ENCODE data around the gene MAP4. TPM values are rescaled to one million over a fixed set of nuclear protein-coding genes. Genes with fewer than 3 reads are reported as not detected.

MAP4 gene
- total and polyA plus RNA-seq, 8 donors, result 34.5 to 127 (median 72.2) TPM

GRCh38 chr3:47871389-47871788, 144.8 kb downstream of the MAP4 start:
- no peaks in the 10 kb centered on the region for H3K9me3 ChIP-seq
- H3K27me3 ChIP-seq, result no peaks in the 10 kb centered on the region
- TF ChIP-seq CTCF (IDR thresholded peaks at IDR 0.05), result no peak
- no peak overlapping the region for H3K27ac ChIP-seq
- H3K36me3 ChIP-seq, result peaks cover 3 to 55% (median 34%) of the 10 kb centered on the region in 3 donors
- DNase-seq (no peak), ATAC-seq (no peak), FAIRE-seq (no peak)
- H3K4me1 ChIP-seq, result peaks cover 0 to 6% (median 0%) of the 10 kb centered on the region in 3 donors
- intact Hi-C loops (cut with DNase I), result no loop called here
- 80 to 85% methylated on average over 2 of the region's 2 CpGs for WGBS, 2 donors
- H3K4me3 ChIP-seq, result no peak overlapping the region

GRCh38 chr3:47870702-47871260, 145.4 kb downstream of the MAP4 start:
- Histone ChIP-seq H3K4me3 (no peak overlapping the region), H3K36me3 (peaks cover 3 to 56% (median 34%) of the 10 kb centered on the region in 3 donors), H3K9me3 (no peaks in the 10 kb centered on the region), H3K4me1 (peaks cover 0 to 6% (median 0%) of the 10 kb centered on the region in 3 donors), H3K27ac (no peak overlapping the region), H3K27me3 (no peaks in the 10 kb centered on the region)
- intact Hi-C loops (cut with DNase I), result no loop called here
- DNase-seq (peak in 1 of 6 donors; percentile 46), FAIRE-seq (no peak), ATAC-seq (no peak)
- 89 to 94% methylated on average over 12 of the region's 12 CpGs for whole genome bisulfite sequencing, 2 donors
- TF ChIP-seq CTCF (IDR thresholded peaks at IDR 0.05), result no peak

GRCh38 chr3:47870156-47870555, 146.1 kb downstream of the MAP4 start:
- DNase-seq (no peak), ATAC-seq (no peak), FAIRE-seq (no peak)
- Histone ChIP-seq H3K4me3 (no peak overlapping the region), H3K36me3 (peaks cover 3 to 56% (median 34%) of the 10 kb centered on the region in 3 donors), H3K9me3 (no peaks in the 10 kb centered on the region), H3K27me3 (no peaks in the 10 kb centered on the region), H3K27ac (no peak overlapping the region), H3K4me1 (peaks cover 0 to 3% (median 0%) of the 10 kb centered on the region in 3 donors)
- WGBS, 2 donors, result 94 to 97% methylated on average over 3 of the region's 3 CpGs
- intact Hi-C loops (cut with DNase I), result no loop called here
- TF ChIP-seq CTCF (IDR thresholded peaks at IDR 0.05), result no peak

GRCh38 chr3:47868306-47868705, 147.9 kb downstream of the MAP4 start:
- no peaks in the 10 kb centered on the region for H3K4me1 ChIP-seq
- H3K9me3 ChIP-seq, result no peaks in the 10 kb centered on the region
- TF ChIP-seq CTCF (IDR thresholded peaks at IDR 0.05), result no peak
- H3K27me3 ChIP-seq, result no peaks in the 10 kb centered on the region
- intact Hi-C loops (cut with DNase I), result no loop called here
- H3K36me3 ChIP-seq, result peaks cover 3 to 56% (median 31%) of the 10 kb centered on the region in 3 donors
- WGBS, 2 donors, result 95 to 97% methylated on average over 2 of the region's 2 CpGs
- FAIRE-seq, result no peak
- no peak overlapping the region for H3K4me3 ChIP-seq
- no peak overlapping the region for H3K27ac ChIP-seq
- ATAC-seq, result no peak
- DNase-seq, result no peak

- FAIRE-seq (no peak), DNase-seq (no peak), ATAC-seq (no peak)
- WGBS, 2 donors, result 88 to 93% methylated on average over 8 of the region's 8 CpGs
- intact Hi-C loops (cut with DNase I), result no loop called here
- no peaks in the 10 kb centered on the region for H3K4me1 ChIP-seq
- H3K4me3 ChIP-seq, result no peak overlapping the region
- H3K27ac ChIP-seq, result no peak overlapping the region
- no peak for TF ChIP-seq CTCF (IDR thresholded peaks at IDR 0.05)
- H3K27me3 ChIP-seq, result no peaks in the 10 kb centered on the region
- peaks cover 3 to 56% (median 31%) of the 10 kb centered on the region in 3 donors for H3K36me3 ChIP-seq
- H3K9me3 ChIP-seq, result no peaks in the 10 kb centered on the region
Observed at GRCh38 chr3:47867451-47868044, 148.7 kb downstream of the MAP4 start.
